SK-N-MC (cell line): ENCODE measurements around the gene OPCML.

Source experiments
- DNase-seq: peaks from one replicate; pipeline ENCODE4 v3.0.0-alpha.2; 2011; ENCODE audit warnings: low read depth, low spot score
- H3K27ac ChIP-seq: fragments of 200-600 bp; sonication (generic); 2 replicates; pipeline ENCODE4 v1.5.1; 2016; ENCODE audit warnings: mixed run types
- H3K36me3 ChIP-seq: fragments of 200-600 bp; sonication (generic); 2 replicates; pipeline ENCODE4 v1.6.1; 2017; ENCODE audit warnings: antibody characterized with exemption, low read length, mixed read lengths; ENCODE audit not compliant: insufficient read depth
- H3K4me3 ChIP-seq: fragments of 200-600 bp; sonication (generic); 2 replicates; pipeline ENCODE4 v1.5.1; 2016
- H3K9ac ChIP-seq: fragments of 200-600 bp; sonication (generic); 2 replicates; pipeline ENCODE4 v1.8.0; 2017; ENCODE audit warnings: mixed run types, mixed read lengths; ENCODE audit not compliant: insufficient read length
- H3K9me3 ChIP-seq: fragments of 200-600 bp; sonication (generic); 2 replicates; pipeline ENCODE4 v1.6.1; 2017; ENCODE audit warnings: low read depth, mild to moderate bottlenecking, antibody characterized with exemption, low read length, moderate library complexity, mixed read lengths
- EZH2 ChIP-seq: fragments of 200-600 bp; sonication (generic); IDR thresholded peaks from one replicate; pipeline ENCODE4 v1.6.1; 2017; ENCODE audit warnings: antibody characterized with exemption
- FOXP2 ChIP-seq: optimal IDR thresholded peaks from 2 replicates; pipeline ENCODE3; 2011; ENCODE audit warnings: mild to moderate bottlenecking, moderate library complexity; ENCODE audit not compliant: insufficient read depth; ENCODE audit errors: extremely low read length, control extremely low read depth
- POLR2AphosphoS5 ChIP-seq: IDR thresholded peaks from 2 replicates; pipeline ENCODE4 v1.6.1; 2012; ENCODE audit warnings: mild to moderate bottlenecking, low read depth, low read length, borderline replicate concordance

The OPCML gene

DNA sequence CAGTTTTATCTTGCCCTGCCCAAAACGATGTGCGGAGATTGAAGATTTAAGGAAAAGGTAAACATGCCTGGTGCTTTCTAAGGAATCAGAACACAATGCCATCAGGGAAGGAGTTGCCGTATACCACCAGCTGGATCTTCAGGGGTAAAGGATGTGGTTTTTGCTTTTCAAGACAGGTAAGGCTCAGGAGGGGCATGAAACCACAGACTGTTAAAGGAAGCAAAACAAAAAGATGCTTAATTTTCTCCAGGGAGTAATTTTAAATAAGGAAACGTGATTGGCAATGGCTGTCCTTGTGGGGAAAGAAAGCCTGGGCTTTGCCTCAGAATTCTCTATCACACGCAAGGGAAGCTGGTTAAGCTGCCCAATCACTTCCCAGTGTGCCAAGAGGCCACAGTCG, 655.6 kb downstream of the OPCML start:
- Histone ChIP-seq H3K4me3 (no peak overlapping the region), H3K27ac (no peak overlapping the region), H3K9ac (no peak overlapping the region), H3K9me3 (no peaks in the 10 kb centered on the region), H3K36me3 (no peaks in the 10 kb centered on the region)
- no peak for TF ChIP-seq EZH2
- TF ChIP-seq POLR2AphosphoS5: no peak
- no peak for TF ChIP-seq FOXP2
- DNase-seq: no peak

DNA sequence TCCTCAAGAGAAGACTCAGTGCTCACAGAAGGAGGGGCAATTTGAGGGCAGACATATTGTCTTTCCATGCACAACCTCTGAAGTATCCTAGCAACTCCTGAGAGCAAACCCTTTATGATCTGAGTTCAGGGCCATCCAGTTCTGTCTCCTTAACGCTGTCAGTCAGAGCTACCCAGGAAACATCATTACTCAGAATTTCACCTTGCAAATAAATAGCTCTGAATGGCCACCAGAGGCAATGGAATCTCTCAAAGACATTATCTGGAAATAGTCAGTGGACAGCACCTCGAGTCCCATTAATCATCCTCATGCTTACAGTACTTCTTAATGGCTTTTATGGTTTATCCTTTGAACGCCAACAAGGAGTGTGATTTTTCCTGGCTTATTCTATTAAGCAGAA, 656.1 kb downstream of the OPCML start:
- no peak overlapping the region for H3K27ac ChIP-seq
- no peaks in the 10 kb centered on the region for H3K36me3 ChIP-seq
- H3K9me3 ChIP-seq: no peaks in the 10 kb centered on the region
- H3K9ac ChIP-seq: no peak overlapping the region
- no peak overlapping the region for H3K4me3 ChIP-seq
- TF ChIP-seq POLR2AphosphoS5: no peak
- TF ChIP-seq FOXP2: no peak
- DNase-seq: no peak

DNA sequence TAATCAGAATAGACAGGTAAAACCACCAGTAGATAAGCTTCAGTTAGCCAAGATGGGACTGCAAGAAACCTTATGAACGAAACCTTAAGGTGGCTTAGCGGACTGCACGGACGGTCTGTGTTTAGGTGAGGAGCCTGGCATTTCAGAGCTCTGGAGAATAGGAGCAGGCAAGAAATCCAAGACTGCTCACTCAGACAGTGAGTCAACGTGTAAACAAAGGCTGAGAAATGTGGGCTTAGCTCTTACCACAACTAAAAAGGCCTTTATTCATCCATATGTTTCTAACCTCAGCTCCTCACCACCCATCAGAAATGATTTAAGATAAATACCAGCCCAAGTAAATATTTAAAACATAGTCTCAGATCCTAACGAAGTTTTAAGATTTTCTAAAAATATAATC, 657.7 kb downstream of the OPCML start:
- TF ChIP-seq POLR2AphosphoS5: no peak
- no peak for TF ChIP-seq EZH2
- TF ChIP-seq FOXP2: no peak
- DNase-seq: no peak
- Histone ChIP-seq H3K27ac (no peak overlapping the region), H3K36me3 (no peaks in the 10 kb centered on the region), H3K4me3 (no peak overlapping the region), H3K9ac (no peak overlapping the region), H3K9me3 (no peaks in the 10 kb centered on the region)

DNA sequence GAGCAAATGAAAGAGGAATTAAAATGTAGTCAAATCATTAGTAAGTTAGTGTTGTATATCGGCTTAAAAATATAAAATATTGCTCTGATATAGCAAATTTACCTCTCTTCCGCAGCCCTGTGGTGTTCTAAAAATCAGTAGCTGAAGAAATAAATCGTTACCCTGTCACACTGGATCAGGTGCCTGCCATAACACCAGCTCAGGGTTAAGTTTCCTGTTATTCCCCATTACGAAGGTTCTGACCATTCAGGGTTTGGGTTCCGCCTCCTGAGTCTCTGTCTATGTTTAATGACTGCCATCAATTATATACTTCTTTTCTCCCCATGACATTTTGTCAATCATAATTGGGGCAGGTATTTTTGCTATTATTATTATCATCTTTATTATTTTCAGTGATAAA, 658.5 kb downstream of the OPCML start:
- Histone ChIP-seq H3K4me3 (no peak overlapping the region), H3K9ac (no peak overlapping the region), H3K27ac (no peak overlapping the region), H3K9me3 (no peaks in the 10 kb centered on the region), H3K36me3 (no peaks in the 10 kb centered on the region)
- TF ChIP-seq FOXP2: no peak
- TF ChIP-seq EZH2: no peak
- TF ChIP-seq POLR2AphosphoS5: no peak
- no peak for DNase-seq

DNA sequence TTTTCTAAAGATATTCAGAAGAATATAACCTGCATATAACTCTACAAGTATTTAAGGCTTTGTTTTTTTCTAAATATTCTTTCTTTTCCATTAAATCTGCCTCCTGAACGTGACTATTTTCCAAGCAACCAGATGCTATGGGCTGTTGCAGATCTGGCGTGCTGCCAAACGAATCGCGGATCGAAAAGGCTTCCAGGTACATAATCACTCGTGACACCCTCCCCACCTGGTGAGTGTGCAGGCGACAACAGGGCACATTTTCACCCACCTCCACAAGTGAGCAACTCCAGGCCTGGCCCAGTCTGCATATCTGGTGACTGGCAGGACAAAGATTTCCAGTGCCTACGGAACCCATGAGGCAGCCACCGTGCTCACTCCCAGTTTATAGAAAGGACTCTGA, 660.1 kb downstream of the OPCML start:
- Histone ChIP-seq H3K9me3 (no peaks in the 10 kb centered on the region), H3K27ac (no peak overlapping the region), H3K4me3 (no peak overlapping the region), H3K36me3 (no peaks in the 10 kb centered on the region), H3K9ac (no peak overlapping the region)
- no peak for TF ChIP-seq POLR2AphosphoS5
- no peak for TF ChIP-seq FOXP2
- no peak for TF ChIP-seq EZH2
- no peak for DNase-seq

DNA sequence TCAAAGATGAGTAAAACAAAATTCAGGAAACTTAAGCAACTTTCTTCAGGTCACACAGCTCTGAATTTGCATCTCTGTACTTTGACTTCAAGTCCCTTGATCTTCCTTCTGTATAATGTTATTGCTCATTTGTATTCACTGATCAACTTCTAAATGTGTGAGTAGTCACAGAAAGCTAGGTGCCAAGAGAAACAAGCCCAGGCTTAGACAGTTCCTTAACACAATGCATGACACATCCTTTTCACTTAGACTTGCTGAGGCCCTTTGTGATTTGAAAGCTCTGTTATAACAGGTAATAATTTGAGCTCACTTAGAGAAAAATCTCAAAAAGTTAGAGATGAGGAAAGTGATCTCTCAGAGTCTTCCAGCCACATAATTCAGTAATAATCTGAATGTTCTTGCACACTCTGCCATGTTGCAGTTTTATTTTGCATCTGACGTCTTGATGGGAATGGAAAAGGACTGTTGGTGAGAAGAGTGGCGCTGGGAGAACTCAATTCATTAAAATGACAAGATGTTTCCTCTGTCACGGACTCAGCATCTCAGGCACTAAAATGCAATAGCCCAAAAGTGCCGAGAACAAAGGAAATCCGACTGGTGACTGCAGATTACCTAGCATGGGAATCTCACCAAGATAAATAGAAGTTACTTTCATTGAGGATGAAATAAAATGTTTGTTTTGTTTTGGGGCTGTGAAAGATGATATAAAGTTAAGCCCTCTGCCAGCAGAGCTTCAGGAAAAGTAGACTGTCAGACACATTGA, 665.3 kb downstream of the OPCML start:
- DNase-seq: no peak
- no peak overlapping the region for H3K27ac ChIP-seq
- TF ChIP-seq FOXP2 (no peak), POLR2AphosphoS5 (no peak), EZH2 (no peak)
- H3K36me3 ChIP-seq: no peaks in the 10 kb centered on the region
- no peak overlapping the region for H3K4me3 ChIP-seq
- no peaks in the 10 kb centered on the region for H3K9me3 ChIP-seq
- no peak overlapping the region for H3K9ac ChIP-seq

DNA sequence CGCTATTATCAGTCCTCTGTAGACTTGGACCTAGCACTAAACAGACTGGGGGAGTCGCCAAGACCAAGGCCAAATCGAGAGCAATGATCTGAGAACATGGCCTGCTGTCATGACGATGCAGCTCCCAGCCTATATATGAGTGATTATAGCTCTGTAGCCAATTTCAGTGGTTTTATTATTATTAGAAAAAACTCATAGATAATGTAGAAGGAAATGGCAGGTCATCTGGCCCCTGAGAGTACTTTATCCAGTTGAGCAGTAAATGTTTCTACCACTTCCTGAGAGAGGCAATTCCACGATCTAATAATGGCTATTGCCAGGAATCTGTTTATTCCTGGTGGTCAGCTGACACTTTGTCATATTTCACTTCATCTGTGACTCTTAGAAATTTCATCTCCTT, 666.7 kb downstream of the OPCML start:
- no peak for TF ChIP-seq EZH2
- no peak for TF ChIP-seq FOXP2
- no peak for TF ChIP-seq POLR2AphosphoS5
- H3K9me3 ChIP-seq: no peaks in the 10 kb centered on the region
- no peak overlapping the region for H3K27ac ChIP-seq
- no peaks in the 10 kb centered on the region for H3K36me3 ChIP-seq
- H3K9ac ChIP-seq: no peak overlapping the region
- DNase-seq: no peak
- no peak overlapping the region for H3K4me3 ChIP-seq

DNA sequence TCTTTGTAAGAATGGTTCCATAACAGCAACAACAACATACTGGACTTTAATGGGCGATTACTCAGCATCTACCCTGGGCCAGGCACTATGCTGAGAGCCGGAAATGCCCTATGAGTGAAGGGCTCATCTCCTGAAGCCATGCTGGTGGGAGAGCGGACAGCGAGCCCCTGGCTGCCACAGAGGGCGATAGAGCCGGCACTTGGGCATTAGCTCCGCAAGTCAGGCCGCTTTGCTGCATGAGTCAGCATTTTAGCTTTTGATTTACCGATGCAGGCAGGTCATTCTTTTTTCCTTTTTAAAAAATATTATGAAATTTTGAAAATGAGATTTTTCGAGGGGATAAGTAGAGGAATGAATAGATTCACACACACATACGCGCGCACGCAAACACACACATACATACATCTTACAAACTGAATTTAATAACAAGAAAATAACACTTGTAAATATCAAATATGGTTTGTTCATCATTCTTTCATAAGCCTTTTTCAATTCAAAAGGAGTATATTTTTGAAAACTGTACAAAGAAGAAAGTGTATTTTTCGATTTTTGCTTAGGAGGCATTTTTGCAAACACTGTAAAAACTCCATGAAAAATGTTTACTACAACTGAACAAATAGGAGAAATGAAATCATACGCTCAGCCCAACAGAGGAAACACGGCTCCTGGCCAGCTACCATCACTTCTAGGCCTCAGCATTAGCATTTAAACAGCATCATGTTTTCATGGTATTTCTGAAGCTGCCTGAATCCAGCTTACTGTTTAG, 667.3 kb downstream of the OPCML start:
- H3K9me3 ChIP-seq: no peaks in the 10 kb centered on the region
- H3K4me3 ChIP-seq: no peak overlapping the region
- H3K9ac ChIP-seq: no peak overlapping the region
- no peak overlapping the region for H3K27ac ChIP-seq
- no peaks in the 10 kb centered on the region for H3K36me3 ChIP-seq
- no peak for DNase-seq
- TF ChIP-seq POLR2AphosphoS5 (no peak), EZH2 (no peak), FOXP2 (no peak)

DNA sequence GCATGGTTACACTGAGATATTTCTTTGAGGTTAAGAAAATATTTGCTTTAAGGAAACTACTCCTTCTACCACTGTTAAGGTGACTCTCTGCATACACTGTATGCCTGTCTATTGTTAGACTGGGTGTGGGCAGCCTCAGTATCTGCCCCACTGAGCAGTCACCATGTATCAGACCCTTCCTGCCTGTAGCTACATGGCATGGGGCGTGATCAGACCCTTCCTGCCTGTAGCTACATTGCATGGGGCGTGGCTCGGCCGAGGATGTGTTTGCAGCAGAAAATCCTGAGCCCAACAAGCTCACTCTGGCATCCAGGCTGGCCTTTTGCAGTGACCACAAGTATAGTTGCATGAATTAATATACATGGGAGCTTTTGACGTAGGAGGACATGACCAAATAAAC, 669.4 kb downstream of the OPCML start:
- TF ChIP-seq EZH2 (no peak), FOXP2 (no peak), POLR2AphosphoS5 (no peak)
- no peak for DNase-seq
- Histone ChIP-seq H3K36me3 (no peaks in the 10 kb centered on the region), H3K9me3 (no peaks in the 10 kb centered on the region), H3K27ac (no peak overlapping the region), H3K4me3 (no peak overlapping the region), H3K9ac (no peak overlapping the region)
